GM19035 (cell line): ENCODE measurements around the gene TOMM20.
"Not testable (repeated sequence)": the region's sequence is repeated elsewhere in the genome, so short reads cannot be mapped to it uniquely, and the experiment has no call there.

Source experiments
- ATAC-seq: cut with Tn5 transposase; IDR thresholded peaks from one replicate; pipeline ENCODE4 v1.9.1; 2021; ENCODE audit not compliant: unreplicated experiment

Gene TOMM20

GRCh38 chr1:235085411-235086117, 43.1 kb downstream of the TOMM20 start:
- ATAC-seq: not testable (repeated sequence)

GRCh38 chr1:235080788-235081187, 47.8 kb downstream of the TOMM20 start:
- ATAC-seq: not testable (repeated sequence)

- ATAC-seq: not testable (repeated sequence)
Observed at GRCh38 chr1:235080297-235080657, 48.4 kb downstream of the TOMM20 start.

- no peak for ATAC-seq
Observed at GRCh38 chr1:235079443-235080296, 49.0 kb downstream of the TOMM20 start.

GRCh38 chr1:235078480-235079381, 49.9 kb downstream of the TOMM20 start:
- no peak for ATAC-seq

- no peak for ATAC-seq
Observed at GRCh38 chr1:235077571-235078479, 50.8 kb downstream of the TOMM20 start.

GRCh38 chr1:235077163-235077540, 51.5 kb downstream of the TOMM20 start:
- no peak for ATAC-seq

- ATAC-seq: no peak
Observed at GRCh38 chr1:235076504-235077162, 52.0 kb downstream of the TOMM20 start.

GRCh38 chr1:235075777-235076308, 52.8 kb downstream of the TOMM20 start:
- ATAC-seq: no peak

GRCh38 chr1:235075048-235075776, 53.4 kb downstream of the TOMM20 start:
- peak; percentile 63 for ATAC-seq

- ATAC-seq: peak; percentile 40
Observed at GRCh38 chr1:235074523-235075047, 54.1 kb downstream of the TOMM20 start.

- no peak for ATAC-seq
Observed at GRCh38 chr1:235073968-235074522, 54.6 kb downstream of the TOMM20 start.

- ATAC-seq: no peak
Observed at GRCh38 chr1:235073331-235073967, 55.2 kb downstream of the TOMM20 start.

GRCh38 chr1:235072577-235072976, 56.1 kb downstream of the TOMM20 start:
- ATAC-seq: not testable (repeated sequence)

- ATAC-seq: no peak
Observed at GRCh38 chr1:235072096-235072495, 56.5 kb downstream of the TOMM20 start.

GRCh38 chr1:235070819-235071218, 57.8 kb downstream of the TOMM20 start:
- ATAC-seq: no peak
